Endothelial cell of umbilical vein (primary cell): ENCODE data around the gene ST6GALNAC3. TPM values are rescaled to one million over a fixed set of nuclear protein-coding genes. Genes with fewer than 3 reads are reported as not detected.

ENCODE experiments used
- BruUV-seq: library from RNA; stranded (reverse); fragments of 400-500 nt; replicated peaks from 2 replicates; lab custom pipeline; 2021; lab: Mats Ljungman, UMichigan
- CTCF ChIA-PET: fragments of 300-600, 350-600 bp; sonication (Branson Sonifier 250); formaldehyde crosslinking; loops from one replicate; lab custom pipeline; 2021; ENCODE audit warnings: antibody characterized with exemption, inconsistent platforms; lab: Charles Lee
- POLR2A ChIA-PET: fragments of 300-600, 350-600 bp; sonication (Branson Sonifier 250); formaldehyde crosslinking; loops from one replicate; lab custom pipeline; 2021; ENCODE audit warnings: antibody characterized with exemption, inconsistent platforms; lab: Charles Lee
- DNase-seq: peaks from one replicate; pipeline ENCODE4 v3.0.0-alpha.2; 2011; ENCODE audit warnings: low read depth, low spot score
- FAIRE-seq: peaks from 2 replicates; lab custom pipeline; 2011; peaks lifted over from hg19 to GRCh38; lab: Jason Lieb, UNC
- H2AFZ ChIP-seq: 2 replicates; pipeline ENCODE4 v1.6.0; 2012; ENCODE audit warnings: low read depth, low read length, control low read depth, inconsistent platforms
- H3K27ac ChIP-seq: 2 replicates; pipeline ENCODE4 v1.5.1; 2011; ENCODE audit warnings: low read depth, mild to moderate bottlenecking, control low read depth, low read length, moderate library complexity; ENCODE audit not compliant: insufficient read depth
- H3K27me3 ChIP-seq, 2 experiments: 2 replicates each; pipeline versions ENCODE4 v1.6.0 to v1.6.1; 2011; ENCODE audit warnings: low read length in 2 of 2, mixed read lengths in 1 of 2; ENCODE audit not compliant: control insufficient read depth in 2 of 2, insufficient read depth in 2 of 2
- H3K36me3 ChIP-seq, 2 experiments: 2 replicates in 1 of 2; 3 replicates in 1 of 2; pipeline ENCODE4 v1.5.1; 2011; ENCODE audit warnings: low read length in 2 of 2, mild to moderate bottlenecking in 1 of 2, moderate library complexity in 1 of 2; ENCODE audit not compliant: control insufficient read depth in 2 of 2, insufficient read depth in 2 of 2; ENCODE audit errors: extremely low read depth in 1 of 2
- H3K4me1 ChIP-seq: 3 replicates; pipeline ENCODE4 v1.5.1; 2011; ENCODE audit warnings: mild to moderate bottlenecking, low read length; ENCODE audit not compliant: control insufficient read depth, insufficient read depth; ENCODE audit errors: extremely low read depth
- H3K4me2 ChIP-seq: 2 replicates; pipeline ENCODE4 v1.6.1; 2011; ENCODE audit warnings: low read length, control low read depth, mixed read lengths; ENCODE audit not compliant: insufficient read depth
- H3K4me3 ChIP-seq, 3 experiments: fragments of 200-600 bp in 1 of 3; sonication (generic), shearing (Covaris generic) in 1 of 3; replicated peaks in 1 of 3; 2 replicates each; pipeline ENCODE4 v1.5.1; 2011 to 2016; ENCODE audit warnings: control low read depth in 3 of 3, low read length in 3 of 3, mild to moderate bottlenecking in 2 of 3, inconsistent platforms in 1 of 3, low read depth in 1 of 3, moderate library complexity in 1 of 3; ENCODE audit not compliant: insufficient read depth in 1 of 3
- H3K79me2 ChIP-seq: 2 replicates; pipeline ENCODE4 v1.6.0; 2012; ENCODE audit warnings: low read length, inconsistent platforms; ENCODE audit not compliant: control insufficient read depth, insufficient read depth
- H3K9ac ChIP-seq: replicated peaks from 2 replicates; pipeline ENCODE3; 2011; ENCODE audit warnings: low read length, control low read depth; ENCODE audit not compliant: insufficient read depth; ENCODE audit errors: extremely low read depth
- H3K9me1 ChIP-seq: replicated peaks from 3 replicates; pipeline ENCODE4 v1.6.0; 2011; ENCODE audit warnings: mild to moderate bottlenecking, low read length; ENCODE audit not compliant: control insufficient read depth, insufficient read depth; ENCODE audit errors: extremely low read depth
- H3K9me3 ChIP-seq: replicated peaks from 2 replicates; pipeline ENCODE4 v1.5.1; 2012; ENCODE audit warnings: low read length, inconsistent platforms; ENCODE audit not compliant: control insufficient read depth, insufficient read depth
- H4K20me1 ChIP-seq: replicated peaks from 2 replicates; pipeline ENCODE3; 2011; ENCODE audit warnings: mild to moderate bottlenecking, low read length; ENCODE audit not compliant: control insufficient read depth, insufficient read depth; ENCODE audit errors: extremely low read depth
- EZH2 ChIP-seq: IDR thresholded peaks from 2 replicates; pipeline ENCODE4 v1.6.1; 2012; ENCODE audit warnings: borderline replicate concordance, low read depth, mild to moderate bottlenecking, moderate library complexity, low read length, inconsistent platforms; ENCODE audit not compliant: severe bottlenecking
- FOS ChIP-seq: IDR thresholded peaks from 2 replicates; pipeline ENCODE4 v1.6.1; 2011; ENCODE audit warnings: mild to moderate bottlenecking, low read length, moderate library complexity, borderline replicate concordance; ENCODE audit not compliant: insufficient read depth
- GATA2 ChIP-seq: IDR thresholded peaks from 2 replicates; pipeline ENCODE4 v1.7.0; 2011; ENCODE audit warnings: low read depth, mild to moderate bottlenecking, moderate library complexity, mixed read lengths, low read length; ENCODE audit not compliant: insufficient read length, insufficient read depth
- JUN ChIP-seq: IDR thresholded peaks from 2 replicates; pipeline ENCODE4 v1.6.1; 2011; ENCODE audit warnings: borderline replicate concordance, low read depth; ENCODE audit not compliant: insufficient read length, insufficient read depth
- MAX ChIP-seq: IDR thresholded peaks from 2 replicates; pipeline ENCODE4 v1.6.1; 2011; ENCODE audit not compliant: insufficient read depth, insufficient read length
- MYC ChIP-seq: IDR thresholded peaks from one replicate; pipeline ENCODE4 v1.6.1; 2011; ENCODE audit warnings: mild to moderate bottlenecking, low read depth, low read length
- POLR2A ChIP-seq: IDR thresholded peaks from 2 replicates; pipeline ENCODE4 v1.6.1; 2012; ENCODE audit warnings: low read depth, mild to moderate bottlenecking, control low read depth, low read length
- POLR2AphosphoS5 ChIP-seq: IDR thresholded peaks from 2 replicates; pipeline ENCODE4 v1.6.1; 2012; ENCODE audit warnings: low read depth, mild to moderate bottlenecking, control low read depth, low read length, moderate library complexity; ENCODE audit not compliant: insufficient read depth
- dilution Hi-C: fragments of 300-500 bp; cut with MboI; formaldehyde crosslinking; loops from one replicate; pipeline ENCODE4 v1.15.0; 2019; ENCODE audit warnings: low sequenced_read_pairs; ENCODE audit not compliant: extremely low pct_ligation_motif_present
- intact Hi-C: fragments of 100-400 bp; cut with micrococcal nuclease; formaldehyde crosslinking; loops from one replicate; pipeline ENCODE4 v1.10.0; 2022
- polyA plus RNA-seq, 4 experiments: library from polyadenylated mRNA; depleted of rRNA in 3 of 4; stranded (reverse) in 3 of 4; unstranded in 1 of 4; fragments of >200 nt; gene quantifications; 2 replicates each; pipeline versions ENCODE4 v1.2.1 to v1.2.3, GENCODE V29; 2011 to 2012; ENCODE audit warnings: missing spikeins in 1 of 4
- total RNA-seq: library from RNA; stranded (reverse); gene quantifications from 2 replicates; pipeline ENCODE4 v1.2.3, GENCODE V29; 2021
- TF ChIP-seq, protein P1 (sequence below), 2 donors: IDR thresholded peaks; 1 replicate in 1 of 2; 2 replicates in 1 of 2; pipeline ENCODE4 v1.5.1; 2011; ENCODE audit warnings: low read length in 2 of 2, mild to moderate bottlenecking in 2 of 2, moderate library complexity in 2 of 2, control low read depth in 1 of 2, inconsistent platforms in 1 of 2, low read depth in 1 of 2; ENCODE audit not compliant: insufficient read depth in 1 of 2; ENCODE audit errors: extremely low read depth in 1 of 2

Gene ST6GALNAC3
- total and polyA plus RNA-seq, 2 donors (not counting 3 experiments of a cell fraction or from before 2014, with no cell fraction given) = 7.6 to 48.3 TPM

DNA sequence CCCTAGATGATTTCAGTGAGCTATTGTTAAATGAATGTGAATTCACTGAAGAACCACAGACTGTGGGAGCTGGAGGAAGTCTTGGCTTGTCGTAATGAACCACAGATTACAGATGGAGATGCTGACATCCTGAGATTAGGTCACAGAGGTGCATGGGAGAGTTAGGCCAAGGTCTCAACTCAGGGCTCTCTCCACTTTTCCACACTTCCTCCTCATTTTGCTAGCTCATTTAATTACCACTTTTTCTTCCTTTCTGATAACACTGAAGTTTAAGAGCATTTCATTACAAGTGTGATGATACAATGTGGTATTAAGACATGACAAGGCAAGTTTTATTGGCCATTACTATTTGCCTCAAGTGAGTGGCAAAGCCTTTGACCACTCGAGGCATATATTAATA is 30.8 kb downstream of the ST6GALNAC3 start:
- H3K27ac ChIP-seq = no peak overlapping the region
- DNase-seq (no peak), FAIRE-seq (no peak)
- intact Hi-C loops (no loop called here), dilution Hi-C loops (no loop called here)
- peaks cover 8% of the 10 kb centered on the region for H3K79me2 ChIP-seq
- ChIA-PET POLR2A (no interaction called here), CTCF (interaction anchor here (1.0 kb wide), 1 partner anchor 19 kb away, joined by 5 read pairs; no protein-coding TSS in a partner anchor)
- H3K27me3 ChIP-seq = no peaks in the 10 kb centered on the region
- no peak overlapping the region for H3K9ac ChIP-seq
- no peaks in the 10 kb centered on the region for H3K9me3 ChIP-seq
- H4K20me1 ChIP-seq = peaks cover 2% of the 10 kb centered on the region
- TF ChIP-seq JUN (no peak), POLR2AphosphoS5 (no peak), GATA2 (no peak), MYC (no peak), FOS (no peak), EZH2 (no peak), MAX (no peak), POLR2A (no peak)
- TF ChIP-seq, protein P1, sequence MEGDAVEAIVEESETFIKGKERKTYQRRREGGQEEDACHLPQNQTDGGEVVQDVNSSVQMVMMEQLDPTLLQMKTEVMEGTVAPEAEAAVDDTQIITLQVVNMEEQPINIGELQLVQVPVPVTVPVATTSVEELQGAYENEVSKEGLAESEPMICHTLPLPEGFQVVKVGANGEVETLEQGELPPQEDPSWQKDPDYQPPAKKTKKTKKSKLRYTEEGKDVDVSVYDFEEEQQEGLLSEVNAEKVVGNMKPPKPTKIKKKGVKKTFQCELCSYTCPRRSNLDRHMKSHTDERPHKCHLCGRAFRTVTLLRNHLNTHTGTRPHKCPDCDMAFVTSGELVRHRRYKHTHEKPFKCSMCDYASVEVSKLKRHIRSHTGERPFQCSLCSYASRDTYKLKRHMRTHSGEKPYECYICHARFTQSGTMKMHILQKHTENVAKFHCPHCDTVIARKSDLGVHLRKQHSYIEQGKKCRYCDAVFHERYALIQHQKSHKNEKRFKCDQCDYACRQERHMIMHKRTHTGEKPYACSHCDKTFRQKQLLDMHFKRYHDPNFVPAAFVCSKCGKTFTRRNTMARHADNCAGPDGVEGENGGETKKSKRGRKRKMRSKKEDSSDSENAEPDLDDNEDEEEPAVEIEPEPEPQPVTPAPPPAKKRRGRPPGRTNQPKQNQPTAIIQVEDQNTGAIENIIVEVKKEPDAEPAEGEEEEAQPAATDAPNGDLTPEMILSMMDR (IDR thresholded peaks at IDR 0.05; ENCODE audit: extremely low read depth in 1 of 2, insufficient read depth in 1 of 2, low read depth in 1 of 2, low read length in 2 of 2) = no peak
- no peak overlapping the region for H3K4me2 ChIP-seq
- H3K4me3 ChIP-seq = no peak overlapping the region
- H2AFZ ChIP-seq = no peak overlapping the region
- no TSS peak for BruUV-seq
- H3K9me1 ChIP-seq = no peaks in the 10 kb centered on the region
- H3K4me1 ChIP-seq = no peaks in the 10 kb centered on the region
- no peaks in the 10 kb centered on the region for H3K36me3 ChIP-seq
